Endothelial cell of umbilical vein (primary cell): ENCODE data around the gene GNB1L. TPM values are rescaled to one million over a fixed set of nuclear protein-coding genes. Genes with fewer than 3 reads are reported as not detected.

Source experiments
- BruUV-seq: library from RNA; stranded (reverse); fragments of 400-500 nt; replicated peaks from 2 replicates; lab custom pipeline; 2021; lab: Mats Ljungman, UMichigan
- CTCF ChIA-PET: fragments of 300-600, 350-600 bp; sonication (Branson Sonifier 250); formaldehyde crosslinking; loops from one replicate; lab custom pipeline; 2021; ENCODE audit warnings: antibody characterized with exemption, inconsistent platforms; lab: Charles Lee
- POLR2A ChIA-PET: fragments of 300-600, 350-600 bp; sonication (Branson Sonifier 250); formaldehyde crosslinking; loops from one replicate; lab custom pipeline; 2021; ENCODE audit warnings: antibody characterized with exemption, inconsistent platforms; lab: Charles Lee
- DNase-seq: peaks from one replicate; pipeline ENCODE4 v3.0.0-alpha.2; 2011; ENCODE audit warnings: low read depth, low spot score
- FAIRE-seq: peaks from 2 replicates; lab custom pipeline; 2011; peaks lifted over from hg19 to GRCh38; lab: Jason Lieb, UNC
- H2AFZ ChIP-seq: 2 replicates; pipeline ENCODE4 v1.6.0; 2012; ENCODE audit warnings: low read depth, low read length, control low read depth, inconsistent platforms
- H3K27ac ChIP-seq: 2 replicates; pipeline ENCODE4 v1.5.1; 2011; ENCODE audit warnings: low read depth, mild to moderate bottlenecking, control low read depth, low read length, moderate library complexity; ENCODE audit not compliant: insufficient read depth
- H3K27me3 ChIP-seq, 2 experiments: 2 replicates each; pipeline versions ENCODE4 v1.6.0 to v1.6.1; 2011; ENCODE audit warnings: low read length in 2 of 2, mixed read lengths in 1 of 2; ENCODE audit not compliant: control insufficient read depth in 2 of 2, insufficient read depth in 2 of 2
- H3K36me3 ChIP-seq, 2 experiments: 2 replicates in 1 of 2; 3 replicates in 1 of 2; pipeline ENCODE4 v1.5.1; 2011; ENCODE audit warnings: low read length in 2 of 2, mild to moderate bottlenecking in 1 of 2, moderate library complexity in 1 of 2; ENCODE audit not compliant: control insufficient read depth in 2 of 2, insufficient read depth in 2 of 2; ENCODE audit errors: extremely low read depth in 1 of 2
- H3K4me1 ChIP-seq: 3 replicates; pipeline ENCODE4 v1.5.1; 2011; ENCODE audit warnings: mild to moderate bottlenecking, low read length; ENCODE audit not compliant: control insufficient read depth, insufficient read depth; ENCODE audit errors: extremely low read depth
- H3K4me2 ChIP-seq: 2 replicates; pipeline ENCODE4 v1.6.1; 2011; ENCODE audit warnings: low read length, control low read depth, mixed read lengths; ENCODE audit not compliant: insufficient read depth
- H3K4me3 ChIP-seq, 3 experiments: fragments of 200-600 bp in 1 of 3; sonication (generic), shearing (Covaris generic) in 1 of 3; replicated peaks in 1 of 3; 2 replicates each; pipeline ENCODE4 v1.5.1; 2011 to 2016; ENCODE audit warnings: control low read depth in 3 of 3, low read length in 3 of 3, mild to moderate bottlenecking in 2 of 3, inconsistent platforms in 1 of 3, low read depth in 1 of 3, moderate library complexity in 1 of 3; ENCODE audit not compliant: insufficient read depth in 1 of 3
- H3K79me2 ChIP-seq: 2 replicates; pipeline ENCODE4 v1.6.0; 2012; ENCODE audit warnings: low read length, inconsistent platforms; ENCODE audit not compliant: control insufficient read depth, insufficient read depth
- H3K9ac ChIP-seq: replicated peaks from 2 replicates; pipeline ENCODE3; 2011; ENCODE audit warnings: low read length, control low read depth; ENCODE audit not compliant: insufficient read depth; ENCODE audit errors: extremely low read depth
- H3K9me1 ChIP-seq: replicated peaks from 3 replicates; pipeline ENCODE4 v1.6.0; 2011; ENCODE audit warnings: mild to moderate bottlenecking, low read length; ENCODE audit not compliant: control insufficient read depth, insufficient read depth; ENCODE audit errors: extremely low read depth
- H3K9me3 ChIP-seq: replicated peaks from 2 replicates; pipeline ENCODE4 v1.5.1; 2012; ENCODE audit warnings: low read length, inconsistent platforms; ENCODE audit not compliant: control insufficient read depth, insufficient read depth
- H4K20me1 ChIP-seq: replicated peaks from 2 replicates; pipeline ENCODE3; 2011; ENCODE audit warnings: mild to moderate bottlenecking, low read length; ENCODE audit not compliant: control insufficient read depth, insufficient read depth; ENCODE audit errors: extremely low read depth
- CTCF ChIP-seq, 2 donors: IDR thresholded peaks; 1 replicate in 1 of 2; 2 replicates in 1 of 2; pipeline ENCODE4 v1.5.1; 2011; ENCODE audit warnings: low read length in 2 of 2, mild to moderate bottlenecking in 2 of 2, moderate library complexity in 2 of 2, control low read depth in 1 of 2, inconsistent platforms in 1 of 2, low read depth in 1 of 2; ENCODE audit not compliant: insufficient read depth in 1 of 2; ENCODE audit errors: extremely low read depth in 1 of 2
- EZH2 ChIP-seq: IDR thresholded peaks from 2 replicates; pipeline ENCODE4 v1.6.1; 2012; ENCODE audit warnings: borderline replicate concordance, low read depth, mild to moderate bottlenecking, moderate library complexity, low read length, inconsistent platforms; ENCODE audit not compliant: severe bottlenecking
- FOS ChIP-seq: IDR thresholded peaks from 2 replicates; pipeline ENCODE4 v1.6.1; 2011; ENCODE audit warnings: mild to moderate bottlenecking, low read length, moderate library complexity, borderline replicate concordance; ENCODE audit not compliant: insufficient read depth
- JUN ChIP-seq: IDR thresholded peaks from 2 replicates; pipeline ENCODE4 v1.6.1; 2011; ENCODE audit warnings: borderline replicate concordance, low read depth; ENCODE audit not compliant: insufficient read length, insufficient read depth
- MYC ChIP-seq: IDR thresholded peaks from one replicate; pipeline ENCODE4 v1.6.1; 2011; ENCODE audit warnings: mild to moderate bottlenecking, low read depth, low read length
- POLR2A ChIP-seq: IDR thresholded peaks from 2 replicates; pipeline ENCODE4 v1.6.1; 2012; ENCODE audit warnings: low read depth, mild to moderate bottlenecking, control low read depth, low read length
- POLR2AphosphoS5 ChIP-seq: IDR thresholded peaks from 2 replicates; pipeline ENCODE4 v1.6.1; 2012; ENCODE audit warnings: low read depth, mild to moderate bottlenecking, control low read depth, low read length, moderate library complexity; ENCODE audit not compliant: insufficient read depth
- dilution Hi-C: fragments of 300-500 bp; cut with MboI; formaldehyde crosslinking; loops from one replicate; pipeline ENCODE4 v1.15.0; 2019; ENCODE audit warnings: low sequenced_read_pairs; ENCODE audit not compliant: extremely low pct_ligation_motif_present
- intact Hi-C: fragments of 100-400 bp; cut with micrococcal nuclease; formaldehyde crosslinking; loops from one replicate; pipeline ENCODE4 v1.10.0; 2022
- polyA plus RNA-seq, 4 experiments: library from polyadenylated mRNA; depleted of rRNA in 3 of 4; stranded (reverse) in 3 of 4; unstranded in 1 of 4; fragments of >200 nt; gene quantifications; 2 replicates each; pipeline versions ENCODE4 v1.2.1 to v1.2.3, GENCODE V29; 2011 to 2012; ENCODE audit warnings: missing spikeins in 1 of 4
- total RNA-seq: library from RNA; stranded (reverse); gene quantifications from 2 replicates; pipeline ENCODE4 v1.2.3, GENCODE V29; 2021

GNB1L gene
- total and polyA plus RNA-seq, 2 donors (not counting 3 experiments of a cell fraction or from before 2014, with no cell fraction given): 5.4 to 5.9 TPM

- Histone ChIP-seq H3K4me1 (no peaks in the 10 kb centered on the region), H3K79me2 (no peaks in the 10 kb centered on the region), H3K27ac (no peak overlapping the region), H3K9me3 (no peaks in the 10 kb centered on the region), H3K36me3 (no peaks in the 10 kb centered on the region), H3K4me2 (no peak overlapping the region), H2AFZ (no peak overlapping the region), H3K9ac (no peak overlapping the region), H3K27me3 (no peaks in the 10 kb centered on the region), H3K9me1 (no peaks in the 10 kb centered on the region), H3K4me3 (no peak overlapping the region), H4K20me1 (no peaks in the 10 kb centered on the region)
- FAIRE-seq (no peak), DNase-seq (no peak)
- BruUV-seq: no TSS peak
- CTCF ChIA-PET: interaction anchor here (1.1 kb wide), 1 partner anchor 15 kb away, joined by 5 read pairs; no protein-coding TSS in a partner anchor
- TF ChIP-seq POLR2AphosphoS5: no peak
- no peak for TF ChIP-seq FOS
- TF ChIP-seq JUN: no peak
- no peak for TF ChIP-seq EZH2
- no peak for TF ChIP-seq MYC
- TF ChIP-seq CTCF (IDR thresholded peaks at IDR 0.05; ENCODE audit: extremely low read depth in 1 of 2, insufficient read depth in 1 of 2, low read depth in 1 of 2, low read length in 2 of 2): no peak
- TF ChIP-seq POLR2A: no peak
- intact Hi-C loops (no loop called here), dilution Hi-C loops (no loop called here)
- POLR2A ChIA-PET: no interaction called here
These were observed 66.9 kb downstream of the GNB1L start for GRCh38 chr22:19787849-19788141.
